Fibroblast of mammary gland (primary cell): Measurements from ENCODE around the gene FER1L5.

ENCODE experiments used
- DNase-seq: peaks from one replicate; pipeline ENCODE4 v3.0.0-alpha.2; 2010; ENCODE audit warnings: low read depth
- H3K4me3 ChIP-seq: 2 replicates; pipeline ENCODE4 v1.5.1; 2011; ENCODE audit warnings: low read depth, mild to moderate bottlenecking, low read length, moderate library complexity; ENCODE audit not compliant: control insufficient read depth
- CTCF ChIP-seq: conservative IDR thresholded peaks from 2 replicates; pipeline ENCODE4 v1.5.1; 2011; ENCODE audit warnings: low read depth, low read length, inconsistent platforms; ENCODE audit not compliant: control insufficient read depth, insufficient read depth

Gene FER1L5

DNA sequence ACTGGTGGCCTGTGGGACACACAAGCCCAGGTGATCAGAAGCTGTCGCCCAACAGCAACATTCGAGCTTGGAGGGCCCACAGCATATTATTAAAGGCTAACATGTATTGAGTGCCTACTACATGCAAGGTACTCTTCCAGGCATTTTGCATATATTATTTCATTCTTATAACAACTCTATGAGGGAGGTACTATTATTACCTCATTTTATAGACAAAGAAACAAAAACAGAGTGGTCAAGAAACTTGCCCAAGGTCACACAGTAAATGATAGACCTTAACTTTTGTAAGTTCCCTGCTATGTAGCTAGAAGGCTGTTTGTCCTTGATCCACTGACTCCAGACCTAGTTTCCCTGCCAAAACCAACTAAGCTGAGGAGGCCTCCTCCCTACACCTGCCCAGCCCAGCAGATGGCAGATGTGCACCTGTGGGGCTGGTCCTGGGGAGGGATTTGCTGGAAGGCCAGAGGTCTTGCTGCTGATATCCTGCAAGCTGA lies 40.2 kb upstream of the FER1L5 start:
- no peak for TF ChIP-seq CTCF
- H3K4me3 ChIP-seq, result no peak overlapping the region
- DNase-seq, result no peak

- no peak overlapping the region for H3K4me3 ChIP-seq
- TF ChIP-seq CTCF, result peak; percentile 17
- DNase-seq, result no peak
Observed at GRCh38 chr2:96604104-96604503, 38.5 kb upstream of the FER1L5 start.

DNA sequence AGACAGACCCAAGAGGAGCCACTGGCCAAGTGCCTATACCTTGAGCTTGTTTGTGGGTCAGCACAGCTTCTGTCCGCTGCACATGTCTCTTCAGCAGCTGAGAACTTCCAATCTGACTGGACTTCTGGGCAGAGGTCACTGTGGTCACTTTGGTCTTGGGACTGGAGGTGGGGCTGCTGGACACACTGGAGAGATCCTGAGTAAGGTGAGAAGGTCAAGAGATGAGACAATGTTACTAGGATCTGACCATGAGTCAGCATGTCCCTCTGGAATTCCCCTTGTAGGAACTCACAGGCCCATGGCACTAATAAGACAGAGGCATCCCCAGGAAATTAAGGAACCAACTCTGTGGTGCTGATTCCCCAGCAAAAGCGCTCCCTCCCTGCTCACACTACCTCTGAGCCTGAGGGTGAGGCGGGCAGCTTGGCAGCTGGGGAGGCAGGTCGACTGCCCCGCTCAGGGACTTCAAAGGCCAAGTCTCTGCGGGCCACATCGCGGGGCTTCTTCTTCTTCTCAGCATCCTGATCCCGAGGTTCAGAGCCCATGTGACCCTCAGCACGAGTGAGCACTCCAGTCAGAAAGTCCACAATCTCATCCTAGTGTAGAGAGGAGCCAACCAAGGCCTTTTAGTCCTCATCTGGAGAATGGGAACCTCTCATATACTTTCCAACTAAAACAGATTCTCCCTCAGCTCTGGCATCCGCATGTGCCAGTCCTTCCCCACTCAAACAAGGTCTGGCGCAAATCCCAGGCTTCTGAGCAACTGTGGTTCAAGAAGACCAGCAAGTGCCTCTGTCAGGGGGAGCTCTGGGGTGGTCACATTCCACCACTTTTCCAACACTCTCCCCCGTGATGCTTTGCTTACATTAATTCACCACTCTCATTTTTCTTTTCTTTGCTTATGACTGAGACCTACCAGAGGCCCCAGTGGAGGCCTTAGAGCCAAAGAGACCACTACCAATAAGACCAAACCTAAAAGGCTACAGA lies 33.8 kb upstream of the FER1L5 start:
- no peak for TF ChIP-seq CTCF
- DNase-seq, result peak; percentile 85
- H3K4me3 ChIP-seq, result no peak overlapping the region

GRCh38 chr2:96616128-96616527 lies 26.4 kb upstream of the FER1L5 start:
- no peak overlapping the region for H3K4me3 ChIP-seq
- no peak for DNase-seq
- no peak for TF ChIP-seq CTCF

DNA sequence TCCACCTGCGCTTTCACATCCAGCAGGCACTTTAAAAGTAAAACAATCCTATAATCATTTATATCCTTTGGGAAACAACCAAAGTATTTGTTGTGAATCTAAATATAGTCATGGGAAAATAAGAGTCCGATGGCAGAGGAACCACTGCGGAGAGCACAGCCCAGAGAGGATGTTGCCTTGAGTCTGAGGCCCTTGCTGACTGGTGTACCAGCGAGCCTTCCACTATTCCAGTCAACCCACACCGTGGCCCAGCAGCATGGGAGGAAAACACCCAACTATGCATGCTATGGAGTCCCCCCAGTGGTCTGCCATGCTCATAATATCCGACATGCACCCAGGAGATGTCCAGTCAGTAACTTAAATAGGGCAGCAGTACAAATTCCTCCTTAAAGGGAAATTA lies 26.0 kb upstream of the FER1L5 start:
- no peak for TF ChIP-seq CTCF
- no peak overlapping the region for H3K4me3 ChIP-seq
- DNase-seq, result no peak

- DNase-seq, result no peak
- no peak overlapping the region for H3K4me3 ChIP-seq
Observed at GRCh38 chr2:96617012-96617411, 25.6 kb upstream of the FER1L5 start.

More at GRCh38 chr2:96617012-96617411, 25.6 kb upstream of the FER1L5 start:
- no peak for TF ChIP-seq CTCF
